Measurements from ENCODE around the gene MFSD6. TPM values are rescaled to one million over a fixed set of nuclear protein-coding genes. Genes with fewer than 3 reads are reported as not detected.

Gene MFSD6
- total RNA-seq, 2 donors from 2014 or later, result 1.2 to 3.2 TPM

DNA sequence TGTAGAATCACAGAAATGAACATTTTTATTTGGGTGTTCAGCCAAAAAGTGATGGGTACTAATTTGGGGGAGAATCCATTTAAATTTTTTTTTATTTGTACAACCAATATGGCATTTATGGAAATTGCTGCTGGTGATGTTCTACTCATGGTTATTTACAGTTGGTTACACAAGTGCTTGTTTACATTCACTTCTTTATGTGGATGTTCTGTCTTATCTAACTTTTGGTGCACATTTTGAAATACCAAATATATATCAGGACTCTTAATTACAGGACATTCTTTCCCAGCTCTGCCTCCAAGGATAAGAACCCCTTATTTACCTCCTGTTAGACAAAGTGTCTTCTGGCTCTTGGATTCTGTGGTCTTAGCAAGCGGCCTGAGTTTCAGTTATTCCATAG lies 91.1 kb downstream of the MFSD6 start:
- Histone ChIP-seq H3K4me1 (ENCODE audit: control insufficient read depth, insufficient read depth, low read length) (no peaks in the 10 kb centered on the region), H3K9me3 (ENCODE audit: control insufficient read depth, low read length) (no peaks in the 10 kb centered on the region), H3K9ac (ENCODE audit: extremely low read depth, low read length, poor library complexity, severe bottlenecking) (no peak overlapping the region), H3K36me3 (ENCODE audit: control insufficient read depth, insufficient read depth, low read length) (no peaks in the 10 kb centered on the region), H3K27me3 (ENCODE audit: control insufficient read depth, insufficient read depth, low read length, poor library complexity, severe bottlenecking) (no peaks in the 10 kb centered on the region), H3K27ac (ENCODE audit: low read depth, low read length) (no peak overlapping the region), H3K4me3 (ENCODE audit: low read length) (no peak overlapping the region)
- no peak overlapping the region for H3K4me3 Mint-ChIP-seq
- H3K9me3 Mint-ChIP-seq, result peaks cover 3% of the 10 kb centered on the region
- WGBS, 2 experiments (ENCODE audit: insufficient coverage in 1 of 2, insufficient read length in 1 of 2), result 96% methylated on average over 1 of the region's 1 CpG; no CpG with 5 or more reads in 1 of the 2 experiments
- peaks cover 17% of the 10 kb centered on the region for H3K4me1 Mint-ChIP-seq
- H3K27ac Mint-ChIP-seq, result no peak overlapping the region
- H3K27me3 Mint-ChIP-seq (ENCODE audit: insufficient read depth), result no peaks in the 10 kb centered on the region
- DNase-seq, result no peak
- TF ChIP-seq, protein P1, sequence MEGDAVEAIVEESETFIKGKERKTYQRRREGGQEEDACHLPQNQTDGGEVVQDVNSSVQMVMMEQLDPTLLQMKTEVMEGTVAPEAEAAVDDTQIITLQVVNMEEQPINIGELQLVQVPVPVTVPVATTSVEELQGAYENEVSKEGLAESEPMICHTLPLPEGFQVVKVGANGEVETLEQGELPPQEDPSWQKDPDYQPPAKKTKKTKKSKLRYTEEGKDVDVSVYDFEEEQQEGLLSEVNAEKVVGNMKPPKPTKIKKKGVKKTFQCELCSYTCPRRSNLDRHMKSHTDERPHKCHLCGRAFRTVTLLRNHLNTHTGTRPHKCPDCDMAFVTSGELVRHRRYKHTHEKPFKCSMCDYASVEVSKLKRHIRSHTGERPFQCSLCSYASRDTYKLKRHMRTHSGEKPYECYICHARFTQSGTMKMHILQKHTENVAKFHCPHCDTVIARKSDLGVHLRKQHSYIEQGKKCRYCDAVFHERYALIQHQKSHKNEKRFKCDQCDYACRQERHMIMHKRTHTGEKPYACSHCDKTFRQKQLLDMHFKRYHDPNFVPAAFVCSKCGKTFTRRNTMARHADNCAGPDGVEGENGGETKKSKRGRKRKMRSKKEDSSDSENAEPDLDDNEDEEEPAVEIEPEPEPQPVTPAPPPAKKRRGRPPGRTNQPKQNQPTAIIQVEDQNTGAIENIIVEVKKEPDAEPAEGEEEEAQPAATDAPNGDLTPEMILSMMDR (conservative IDR thresholded peaks at IDR 0.05), result no peak
- peaks cover 3% of the 10 kb centered on the region for H3K36me3 Mint-ChIP-seq (ENCODE audit: low read depth)

- TF ChIP-seq, protein P1 (conservative IDR thresholded peaks at IDR 0.05), result no peak
- Histone ChIP-seq H3K4me1 (ENCODE audit: control insufficient read depth, insufficient read depth, low read length) (no peaks in the 10 kb centered on the region), H3K9me3 (ENCODE audit: control insufficient read depth, low read length) (no peaks in the 10 kb centered on the region), H3K27ac (ENCODE audit: low read depth, low read length) (no peak overlapping the region), H3K4me3 (ENCODE audit: low read length) (no peak overlapping the region), H3K9ac (ENCODE audit: extremely low read depth, low read length, poor library complexity, severe bottlenecking) (no peak overlapping the region), H3K36me3 (ENCODE audit: control insufficient read depth, insufficient read depth, low read length) (no peaks in the 10 kb centered on the region), H3K27me3 (ENCODE audit: control insufficient read depth, insufficient read depth, low read length, poor library complexity, severe bottlenecking) (no peaks in the 10 kb centered on the region)
- H3K36me3 Mint-ChIP-seq (ENCODE audit: low read depth), result peaks cover 3% of the 10 kb centered on the region
- no peak overlapping the region for H3K27ac Mint-ChIP-seq
- H3K4me3 Mint-ChIP-seq, result no peak overlapping the region
- no peaks in the 10 kb centered on the region for H3K27me3 Mint-ChIP-seq (ENCODE audit: insufficient read depth)
- peaks cover 11% of the 10 kb centered on the region for H3K4me1 Mint-ChIP-seq
- WGBS, 2 experiments (ENCODE audit: insufficient coverage in 1 of 2, insufficient read length in 1 of 2), result 80 to 100% methylated on average over 1 to 7 of the region's 7 CpGs
- peaks cover 3% of the 10 kb centered on the region for H3K9me3 Mint-ChIP-seq
- no peak for DNase-seq
Observed at GRCh38 chr2:190500054-190500502, 91.9 kb downstream of the MFSD6 start.

- Mint-ChIP-seq H3K9me3 (no peaks in the 10 kb centered on the region), H3K27me3 (ENCODE audit: insufficient read depth) (no peaks in the 10 kb centered on the region), H3K4me1 (peaks cover 22% of the 10 kb centered on the region), H3K4me3 (no peak overlapping the region), H3K27ac (no peak overlapping the region), H3K36me3 (ENCODE audit: low read depth) (no peaks in the 10 kb centered on the region)
- Histone ChIP-seq H3K36me3 (ENCODE audit: control insufficient read depth, insufficient read depth, low read length) (no peaks in the 10 kb centered on the region), H3K9ac (ENCODE audit: extremely low read depth, low read length, poor library complexity, severe bottlenecking) (no peak overlapping the region), H3K27ac (ENCODE audit: low read depth, low read length) (no peak overlapping the region), H3K9me3 (ENCODE audit: control insufficient read depth, low read length) (no peaks in the 10 kb centered on the region), H3K27me3 (ENCODE audit: control insufficient read depth, insufficient read depth, low read length, poor library complexity, severe bottlenecking) (no peaks in the 10 kb centered on the region), H3K4me3 (ENCODE audit: low read length) (no peak overlapping the region), H3K4me1 (ENCODE audit: control insufficient read depth, insufficient read depth, low read length) (no peaks in the 10 kb centered on the region)
- WGBS, 2 experiments (ENCODE audit: insufficient coverage in 1 of 2, insufficient read length in 1 of 2), result 92 to 97% methylated on average over 5 of the region's 5 CpGs
- TF ChIP-seq, protein P1 (conservative IDR thresholded peaks at IDR 0.05), result no peak
- no peak for DNase-seq
Observed at GRCh38 chr2:190501231-190501630, 93.1 kb downstream of the MFSD6 start.
